Right atrium auricular region (tissue), 2 donors: ENCODE measurements around the gene PKM. TPM values are rescaled to one million over a fixed set of nuclear protein-coding genes. Genes with fewer than 3 reads are reported as not detected.

Experiments
- DNase-seq: peaks from one replicate; pipeline ENCODE4 v3.0.0-alpha.2; 2019; ENCODE audit warnings: low spot score
- H3K27ac ChIP-seq, 2 donors: fragments of 200-600 bp; sonication (generic); 1 replicate in 1 of 2; 2 replicates in 1 of 2; pipeline ENCODE4 v1.5.1; 2016 to 2019
- H3K27me3 ChIP-seq, 2 donors: fragments of 200-600 bp; sonication (generic); one replicate each; pipeline versions ENCODE4 v1.5.1 to v1.6.0; 2017 to 2019
- H3K36me3 ChIP-seq: fragments of 200-600 bp; sonication (generic); one replicate; pipeline ENCODE4 v1.5.1; 2016
- H3K4me1 ChIP-seq, 2 donors: fragments of 200-600 bp; sonication (generic); one replicate each; pipeline versions ENCODE4 v1.5.1 to v1.6.0; 2017 to 2019
- H3K4me3 ChIP-seq, 2 donors: fragments of 200-600 bp; sonication (generic); 1 replicate in 1 of 2; 2 replicates in 1 of 2; pipeline ENCODE4 v1.5.1; 2017 to 2019; ENCODE audit warnings: mild to moderate bottlenecking in 1 of 2, moderate library complexity in 1 of 2
- H3K9me3 ChIP-seq, 2 donors: fragments of 200-600 bp; sonication (generic); one replicate each; pipeline ENCODE4 v1.5.1; 2019
- CTCF ChIP-seq, 2 donors: fragments of 200-600 bp; sonication (generic); IDR thresholded peaks; one replicate each; pipeline ENCODE4 v1.5.1; 2019; ENCODE audit warnings: antibody characterized with exemption in 2 of 2
- total RNA-seq, 2 donors: library from RNA; depleted of rRNA; stranded (reverse); fragments of >200 nt; gene quantifications; one replicate each; pipeline ENCODE4 v1.1.0, GENCODE V29; 2016

The PKM gene
- total RNA-seq, 2 donors from 2014 or later, result 538 to 934 TPM

GRCh38 chr15:72216079-72216478 is 14.9 kb downstream of the PKM start:
- no peak for DNase-seq
- Histone ChIP-seq H3K4me3 (no peak overlapping the region), H3K27ac (no peak overlapping the region), H3K27me3 (no peaks in the 10 kb centered on the region), H3K36me3 (peaks cover 89% of the 10 kb centered on the region), H3K4me1 (peaks cover 0 to 23% of the 10 kb centered on the region in 2 donors), H3K9me3 (no peaks in the 10 kb centered on the region)
- TF ChIP-seq CTCF (IDR thresholded peaks at IDR 0.05), result no peak

GRCh38 chr15:72207558-72208085 is 23.4 kb downstream of the PKM start:
- H3K4me3 ChIP-seq, result no peak overlapping the region
- no peak for DNase-seq
- H3K9me3 ChIP-seq, result no peaks in the 10 kb centered on the region
- H3K27ac ChIP-seq, result no peak overlapping the region
- no peaks in the 10 kb centered on the region for H3K27me3 ChIP-seq
- no peak for TF ChIP-seq CTCF (IDR thresholded peaks at IDR 0.05)
- H3K36me3 ChIP-seq, result peaks cover 100% of the 10 kb centered on the region
- H3K4me1 ChIP-seq, result peaks cover 0 to 18% of the 10 kb centered on the region in 2 donors

GRCh38 chr15:72206677-72207000 is 24.4 kb downstream of the PKM start:
- H3K36me3 ChIP-seq, result peaks cover 100% of the 10 kb centered on the region
- H3K4me3 ChIP-seq, result no peak overlapping the region
- H3K4me1 ChIP-seq, result peaks cover 0 to 27% of the 10 kb centered on the region in 2 donors
- no peak for DNase-seq
- H3K27ac ChIP-seq, result no peak overlapping the region
- no peak for TF ChIP-seq CTCF (IDR thresholded peaks at IDR 0.05)
- no peaks in the 10 kb centered on the region for H3K27me3 ChIP-seq
- no peaks in the 10 kb centered on the region for H3K9me3 ChIP-seq

GRCh38 chr15:72205896-72206676 is 24.9 kb downstream of the PKM start:
- no peak for TF ChIP-seq CTCF (IDR thresholded peaks at IDR 0.05)
- Histone ChIP-seq H3K27ac (no peak overlapping the region), H3K9me3 (no peaks in the 10 kb centered on the region), H3K36me3 (peaks cover 100% of the 10 kb centered on the region), H3K4me3 (no peak overlapping the region), H3K27me3 (no peaks in the 10 kb centered on the region), H3K4me1 (peaks cover 0 to 32% of the 10 kb centered on the region in 2 donors)
- DNase-seq, result no peak

- Histone ChIP-seq H3K4me1 (peaks cover 0 to 40% of the 10 kb centered on the region in 2 donors), H3K36me3 (peaks cover 100% of the 10 kb centered on the region), H3K27me3 (no peaks in the 10 kb centered on the region), H3K4me3 (no peak overlapping the region), H3K27ac (peak overlapping the region in 1 of 2 donors; percentile 10), H3K9me3 (no peaks in the 10 kb centered on the region)
- no peak for DNase-seq
- no peak for TF ChIP-seq CTCF (IDR thresholded peaks at IDR 0.05)
Measured at GRCh38 chr15:72205273-72205672, 25.7 kb downstream of the PKM start.

- Histone ChIP-seq H3K9me3 (no peaks in the 10 kb centered on the region), H3K36me3 (peaks cover 94% of the 10 kb centered on the region)
- DNase-seq, result no peak
Measured at GRCh38 chr15:72203507-72203837, 27.5 kb downstream of the PKM start.

More at GRCh38 chr15:72203507-72203837, 27.5 kb downstream of the PKM start:
- no peak for TF ChIP-seq CTCF (IDR thresholded peaks at IDR 0.05)
- Histone ChIP-seq H3K4me3 (no peak overlapping the region), H3K27me3 (no peaks in the 10 kb centered on the region), H3K27ac (peak overlapping the region; percentile 74 to 81), H3K4me1 (peaks cover 0 to 45% of the 10 kb centered on the region in 2 donors)
